ENCODE results near the gene CELA2A. TPM values are rescaled to one million over a fixed set of nuclear protein-coding genes. Genes with fewer than 3 reads are reported as not detected.

CELA2A gene
- polyA plus RNA-seq, 1 of the 3 experiments (the other 2 are of a cell fraction), result not detected

- WGBS (ENCODE audit: low lambda C conversion rate), result 89% methylated on average over 5 of the region's 5 CpGs
- Histone ChIP-seq H2AFZ (ENCODE audit: low read depth) (no peak overlapping the region), H3K79me2 (ENCODE audit: insufficient read depth) (no peaks in the 10 kb centered on the region), H3K4me2 (no peak overlapping the region), H4K20me1 (ENCODE audit: insufficient read depth) (no peaks in the 10 kb centered on the region), H3K4me1 (ENCODE audit: control insufficient read depth in 1 of 2, insufficient read depth in 2 of 2, low read depth in 1 of 2, low read length in 1 of 2) (no peaks in the 10 kb centered on the region), H3K9me2 (no peaks in the 10 kb centered on the region), H3K27me3 (ENCODE audit: insufficient read depth) (no peaks in the 10 kb centered on the region), H3F3A (replicated peaks; ENCODE audit: insufficient read depth) (no peaks in the 10 kb centered on the region), H3K36me3 (replicated peaks in 1 of 2; ENCODE audit: control insufficient read depth in 1 of 2, insufficient read depth in 2 of 2, low read length in 1 of 2) (peaks cover 0 to 14% of the 10 kb centered on the region in 2 experiments), H3K27ac (ENCODE audit: low read depth in 2 of 2, low read length in 1 of 2) (no peak overlapping the region), H3K9ac (no peak overlapping the region), H3K4me3 (ENCODE audit: low read depth in 2 of 2, low read length in 1 of 2) (no peak overlapping the region), H3K9me3 (no peaks in the 10 kb centered on the region)
- DNase-seq, result no peak
- TF ChIP-seq RFX5 (IDR thresholded peaks at IDR 0.05; ENCODE audit: low read length), result no peak
- no peak for TF ChIP-seq NRF1 (IDR thresholded peaks at IDR 0.05; ENCODE audit: low read depth, low read length)
- no peak for TF ChIP-seq MEF2A (IDR thresholded peaks at IDR 0.05; ENCODE audit: borderline replicate concordance, low read depth)
- no peak for TF ChIP-seq TAF1 (IDR thresholded peaks at IDR 0.05; ENCODE audit: borderline replicate concordance, low read depth, low read length)
- no peak for TF ChIP-seq EZH2phosphoT487 (IDR thresholded peaks at IDR 0.05; ENCODE audit: borderline replicate concordance, low read depth)
- TF ChIP-seq YY1 (IDR thresholded peaks at IDR 0.05; ENCODE audit: low read depth), result no peak
- TF ChIP-seq USF2 (IDR thresholded peaks at IDR 0.05; ENCODE audit: borderline replicate concordance, low read depth, low read length), result no peak
- TF ChIP-seq RXRA (IDR thresholded peaks at IDR 0.05; ENCODE audit: borderline replicate concordance, low read depth), result no peak
- TF ChIP-seq, protein P1, sequence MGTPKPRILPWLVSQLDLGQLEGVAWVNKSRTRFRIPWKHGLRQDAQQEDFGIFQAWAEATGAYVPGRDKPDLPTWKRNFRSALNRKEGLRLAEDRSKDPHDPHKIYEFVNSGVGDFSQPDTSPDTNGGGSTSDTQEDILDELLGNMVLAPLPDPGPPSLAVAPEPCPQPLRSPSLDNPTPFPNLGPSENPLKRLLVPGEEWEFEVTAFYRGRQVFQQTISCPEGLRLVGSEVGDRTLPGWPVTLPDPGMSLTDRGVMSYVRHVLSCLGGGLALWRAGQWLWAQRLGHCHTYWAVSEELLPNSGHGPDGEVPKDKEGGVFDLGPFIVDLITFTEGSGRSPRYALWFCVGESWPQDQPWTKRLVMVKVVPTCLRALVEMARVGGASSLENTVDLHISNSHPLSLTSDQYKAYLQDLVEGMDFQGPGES (IDR thresholded peaks at IDR 0.05; ENCODE audit: low read depth, low read length), result no peak
- TF ChIP-seq CTCF (IDR thresholded peaks at IDR 0.05), result no peak
- no peak for TF ChIP-seq MXI1 (IDR thresholded peaks at IDR 0.05; ENCODE audit: low read depth, low read length)
- no peak for TF ChIP-seq FOSL2 (IDR thresholded peaks at IDR 0.05; ENCODE audit: borderline replicate concordance, low read depth)
- TF ChIP-seq RCOR1 (IDR thresholded peaks at IDR 0.05; ENCODE audit: low read length), result no peak
- no peak for TF ChIP-seq EP300 (IDR thresholded peaks at IDR 0.05; ENCODE audit: borderline replicate concordance in 1 of 2, low read depth in 1 of 2, low read length in 1 of 2)
- ChIA-PET POLR2A (no interaction called here), CTCF (no interaction called here)
Measured at GRCh38 chr1:15507278-15507677, 50.7 kb downstream of the CELA2A start.

Data from SK-N-SH (cell line).